Skeletal muscle satellite cell (primary cell): ENCODE data around the gene MAP2.

Experiments
- H3K27me3 ChIP-seq: 2 replicates; pipeline ENCODE4 v1.7.0; 2013; ENCODE audit warnings: low read length; ENCODE audit not compliant: control insufficient read depth, insufficient read depth
- H3K36me3 ChIP-seq: 2 replicates; pipeline ENCODE4 v1.7.0; 2013; ENCODE audit warnings: mild to moderate bottlenecking, control low read depth, low read length; ENCODE audit not compliant: insufficient read depth
- H3K4me1 ChIP-seq: 2 replicates; pipeline ENCODE4 v1.7.0; 2013; ENCODE audit warnings: low read length; ENCODE audit not compliant: control insufficient read depth, insufficient read depth
- H3K4me2 ChIP-seq: 2 replicates; pipeline ENCODE4 v1.7.0; 2013; ENCODE audit warnings: mild to moderate bottlenecking, low read length
- H3K4me3 ChIP-seq: 2 replicates; pipeline ENCODE4 v1.7.0; 2013; ENCODE audit warnings: low read length
- H3K9ac ChIP-seq: 2 replicates; pipeline ENCODE4 v1.7.0; 2013; ENCODE audit warnings: mild to moderate bottlenecking, low read depth, low read length, moderate library complexity
- H3K9me3 ChIP-seq: replicated peaks from 2 replicates; pipeline ENCODE4 v1.7.0; 2013; ENCODE audit warnings: mild to moderate bottlenecking, control low read depth, low read length

The MAP2 gene

GRCh38 chr2:209577376-209578357 lies 153.8 kb downstream of the MAP2 start:
- Histone ChIP-seq H3K27me3 (no peaks in the 10 kb centered on the region), H3K4me1 (peaks cover 5% of the 10 kb centered on the region), H3K9ac (no peak overlapping the region), H3K36me3 (no peaks in the 10 kb centered on the region), H3K9me3 (no peaks in the 10 kb centered on the region), H3K4me3 (no peak overlapping the region), H3K4me2 (no peak overlapping the region)

DNA sequence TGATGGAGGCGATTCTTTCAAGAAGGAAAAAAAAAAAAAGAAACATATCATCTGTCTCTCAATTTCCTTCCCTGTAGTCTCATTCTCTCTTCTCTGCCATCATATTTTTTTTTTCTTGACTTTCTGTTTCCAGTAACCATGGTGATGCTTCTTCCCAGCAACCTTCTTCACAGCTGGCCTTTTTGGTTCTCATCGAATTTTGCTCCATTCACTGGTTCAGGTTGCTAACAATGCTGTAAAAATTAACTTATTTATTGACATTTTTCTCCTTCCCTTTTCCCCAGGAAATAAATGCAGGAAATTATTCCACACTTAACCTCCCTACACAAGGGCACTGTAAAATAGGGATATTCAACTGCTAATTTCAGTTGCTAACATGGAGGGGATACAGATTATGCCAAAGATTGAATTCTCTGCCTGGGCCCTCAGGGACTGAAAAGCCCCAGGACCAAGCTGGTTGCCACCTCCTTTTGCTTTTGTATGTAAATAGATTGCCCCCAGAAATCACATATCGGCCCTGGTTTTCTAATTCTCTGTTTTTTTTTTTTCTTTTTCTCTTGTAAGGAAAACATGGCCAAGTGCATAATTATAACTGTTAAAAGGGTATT lies 154.7 kb downstream of the MAP2 start:
- H3K4me2 ChIP-seq = no peak overlapping the region
- H3K9me3 ChIP-seq = no peaks in the 10 kb centered on the region
- no peaks in the 10 kb centered on the region for H3K27me3 ChIP-seq
- H3K4me3 ChIP-seq = no peak overlapping the region
- no peak overlapping the region for H3K9ac ChIP-seq
- H3K36me3 ChIP-seq = no peaks in the 10 kb centered on the region
- peaks cover 5% of the 10 kb centered on the region for H3K4me1 ChIP-seq

DNA sequence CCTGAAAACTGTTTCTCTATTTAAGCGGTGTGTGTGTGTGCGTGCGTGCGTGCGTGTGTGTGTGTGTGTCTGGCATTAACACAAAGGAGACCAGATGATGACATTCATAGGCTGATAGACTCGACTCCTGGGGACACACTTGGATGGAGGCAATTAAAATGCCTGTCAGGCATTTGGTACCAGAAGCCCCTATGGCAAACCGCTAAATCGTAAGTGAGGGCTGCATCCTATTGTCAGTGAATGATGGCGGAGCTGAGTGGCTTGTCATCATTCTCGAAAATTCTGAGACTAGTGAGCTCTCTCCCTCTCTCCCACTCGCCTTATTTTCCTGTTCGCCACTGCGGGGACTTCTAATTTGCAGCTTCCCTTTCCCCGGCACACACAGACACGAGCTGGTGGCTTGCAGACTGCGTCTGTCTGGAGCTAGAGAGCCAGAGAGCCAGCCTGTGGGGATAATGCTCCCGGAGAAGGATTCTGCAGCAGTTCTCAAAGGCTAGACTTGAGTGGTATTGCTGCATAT lies 155.4 kb downstream of the MAP2 start:
- peak overlapping the region; percentile 99 for H3K4me2 ChIP-seq
- no peaks in the 10 kb centered on the region for H3K27me3 ChIP-seq
- no peaks in the 10 kb centered on the region for H3K36me3 ChIP-seq
- H3K9ac ChIP-seq = peak overlapping the region; percentile 63
- H3K4me1 ChIP-seq = peaks cover 5% of the 10 kb centered on the region
- H3K9me3 ChIP-seq = no peaks in the 10 kb centered on the region
- peak overlapping the region; percentile 73 for H3K4me3 ChIP-seq

- Histone ChIP-seq H3K36me3 (no peaks in the 10 kb centered on the region), H3K9me3 (no peaks in the 10 kb centered on the region), H3K4me1 (peaks cover 5% of the 10 kb centered on the region), H3K4me3 (no peak overlapping the region), H3K27me3 (no peaks in the 10 kb centered on the region), H3K9ac (no peak overlapping the region), H3K4me2 (no peak overlapping the region)
These were observed 157.2 kb downstream of the MAP2 start for GRCh38 chr2:209581040-209581439.

- no peaks in the 10 kb centered on the region for H3K36me3 ChIP-seq
- no peak overlapping the region for H3K4me2 ChIP-seq
- no peaks in the 10 kb centered on the region for H3K27me3 ChIP-seq
- H3K9ac ChIP-seq = no peak overlapping the region
- H3K4me3 ChIP-seq = no peak overlapping the region
- H3K4me1 ChIP-seq = peaks cover 5% of the 10 kb centered on the region
- no peaks in the 10 kb centered on the region for H3K9me3 ChIP-seq
These were observed 158.4 kb downstream of the MAP2 start for GRCh38 chr2:209582281-209582680.

DNA sequence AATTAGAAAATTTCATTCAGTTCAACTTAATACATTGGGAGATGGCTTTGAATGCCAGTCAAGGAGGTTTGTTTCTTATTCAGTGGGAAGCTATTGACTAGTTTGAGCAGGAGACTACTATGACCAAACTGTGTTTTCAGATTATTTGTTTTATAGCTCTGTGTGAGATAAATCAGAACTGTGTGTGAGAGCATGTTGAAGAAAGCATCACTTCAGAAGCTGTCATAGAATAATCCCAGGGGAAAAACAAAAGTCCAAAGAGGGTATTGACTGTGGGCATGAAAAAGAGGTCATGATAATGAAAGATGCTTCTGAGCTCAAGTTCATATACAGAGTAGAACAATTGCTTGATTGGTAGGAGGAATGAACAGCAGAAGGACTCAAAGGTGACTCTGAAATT lies 160.6 kb downstream of the MAP2 start:
- H3K36me3 ChIP-seq = no peaks in the 10 kb centered on the region
- H3K4me3 ChIP-seq = no peak overlapping the region
- H3K9me3 ChIP-seq = no peaks in the 10 kb centered on the region
- H3K27me3 ChIP-seq = no peaks in the 10 kb centered on the region
- H3K4me1 ChIP-seq = no peaks in the 10 kb centered on the region
- H3K4me2 ChIP-seq = no peak overlapping the region
- no peak overlapping the region for H3K9ac ChIP-seq

- H3K4me1 ChIP-seq = no peaks in the 10 kb centered on the region
- no peak overlapping the region for H3K9ac ChIP-seq
- no peaks in the 10 kb centered on the region for H3K9me3 ChIP-seq
- no peak overlapping the region for H3K4me2 ChIP-seq
- no peak overlapping the region for H3K4me3 ChIP-seq
- no peaks in the 10 kb centered on the region for H3K27me3 ChIP-seq
- no peaks in the 10 kb centered on the region for H3K36me3 ChIP-seq
These were observed 161.1 kb downstream of the MAP2 start for GRCh38 chr2:209584915-209585314.

DNA sequence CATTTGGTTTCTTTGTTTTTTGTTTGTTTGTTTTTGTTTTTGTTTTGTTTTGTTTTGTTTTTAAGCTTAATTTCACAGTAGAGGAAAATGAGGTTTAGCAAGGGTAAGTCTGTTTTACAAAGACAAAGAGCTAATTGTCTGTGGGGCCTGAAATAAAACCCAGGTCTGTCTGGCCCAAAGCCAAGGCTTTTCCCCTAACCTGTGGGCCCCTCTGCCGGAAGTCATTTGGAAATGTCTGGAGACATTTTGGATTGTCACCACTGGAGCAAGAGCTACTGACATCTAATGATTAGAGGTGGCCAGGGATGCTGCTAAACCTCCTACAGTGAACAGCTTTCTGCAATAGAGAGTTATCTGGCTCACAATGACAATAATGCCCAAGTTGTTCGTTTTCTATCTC lies 167.2 kb downstream of the MAP2 start:
- no peak overlapping the region for H3K9ac ChIP-seq
- no peaks in the 10 kb centered on the region for H3K36me3 ChIP-seq
- H3K27me3 ChIP-seq = no peaks in the 10 kb centered on the region
- no peaks in the 10 kb centered on the region for H3K4me1 ChIP-seq
- H3K9me3 ChIP-seq = no peaks in the 10 kb centered on the region
- no peak overlapping the region for H3K4me2 ChIP-seq
- H3K4me3 ChIP-seq = no peak overlapping the region

- Histone ChIP-seq H3K36me3 (no peaks in the 10 kb centered on the region), H3K9me3 (no peaks in the 10 kb centered on the region)
These were observed 168.3 kb downstream of the MAP2 start for GRCh38 chr2:209592106-209592505.

DNA sequence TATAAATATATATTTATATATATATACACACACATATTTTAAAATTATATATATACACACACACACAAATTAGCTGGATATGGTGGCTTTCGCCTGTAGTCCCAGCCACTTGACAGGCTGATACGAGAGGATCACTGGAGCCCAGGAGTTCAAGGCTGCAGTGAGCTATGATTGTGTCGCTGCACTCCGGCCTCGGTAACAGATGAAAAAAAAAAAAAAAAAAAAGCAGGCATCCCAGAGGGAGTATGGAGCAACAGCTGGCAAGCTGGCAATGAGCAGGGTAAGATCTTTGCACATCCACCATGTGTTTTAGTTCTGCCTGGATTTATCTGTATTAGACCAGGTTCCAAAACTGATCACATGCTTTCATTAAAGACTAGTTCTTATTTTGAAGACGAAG lies 170.1 kb downstream of the MAP2 start:
- Histone ChIP-seq H3K36me3 (no peaks in the 10 kb centered on the region), H3K27me3 (no peaks in the 10 kb centered on the region), H3K4me3 (no peak overlapping the region), H3K9me3 (no peaks in the 10 kb centered on the region), H3K9ac (no peak overlapping the region), H3K4me1 (no peaks in the 10 kb centered on the region), H3K4me2 (no peak overlapping the region)

More at GRCh38 chr2:209592106-209592505, 168.3 kb downstream of the MAP2 start:
- H3K4me2 ChIP-seq = no peak overlapping the region
- no peak overlapping the region for H3K9ac ChIP-seq
- H3K27me3 ChIP-seq = no peaks in the 10 kb centered on the region
- no peaks in the 10 kb centered on the region for H3K4me1 ChIP-seq
- no peak overlapping the region for H3K4me3 ChIP-seq

GRCh38 chr2:209596262-209596661 lies 172.4 kb downstream of the MAP2 start:
- no peak overlapping the region for H3K9ac ChIP-seq
- H3K4me3 ChIP-seq = no peak overlapping the region
- H3K4me1 ChIP-seq = no peaks in the 10 kb centered on the region
- H3K36me3 ChIP-seq = no peaks in the 10 kb centered on the region
- no peaks in the 10 kb centered on the region for H3K27me3 ChIP-seq
- H3K9me3 ChIP-seq = no peaks in the 10 kb centered on the region
- H3K4me2 ChIP-seq = no peak overlapping the region
